ENCODE data around the gene SNTA1.

The SNTA1 gene

DNA sequence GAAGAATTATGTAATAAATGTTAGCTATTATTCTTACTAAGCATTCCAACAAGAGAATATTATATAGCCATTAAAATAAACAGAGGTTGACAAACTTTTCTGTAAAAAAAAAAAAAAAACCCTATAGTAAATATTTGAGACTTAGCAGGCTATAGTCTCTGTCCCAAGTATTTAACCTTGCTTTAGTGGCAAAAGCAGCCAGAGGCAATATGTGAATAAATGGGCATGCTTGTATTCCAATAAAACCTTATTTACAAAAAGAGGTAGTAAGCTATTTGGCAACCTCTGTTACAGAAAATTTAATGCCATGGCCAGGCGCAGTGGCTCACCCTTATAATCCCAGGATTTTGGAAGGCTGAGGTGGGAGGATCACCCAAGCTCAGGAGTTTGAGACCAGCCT, 56.9 kb downstream of the SNTA1 start:
- Histone ChIP-seq H3F3A (ENCODE audit: insufficient read depth) (no peaks in the 10 kb centered on the region), H4K20me1 (ENCODE audit: low read depth, low read length) (no peaks in the 10 kb centered on the region), H3K9me2 (replicated peaks; ENCODE audit: insufficient read depth, low read length) (no peaks in the 10 kb centered on the region), H3K79me2 (ENCODE audit: insufficient read depth, low read length) (no peaks in the 10 kb centered on the region), H3K9me3 (ENCODE audit: insufficient read depth, low read length) (no peaks in the 10 kb centered on the region), H3K9ac (ENCODE audit: low read length) (no peak overlapping the region), H3K4me2 (ENCODE audit: low read depth, low read length, poor library complexity, severe bottlenecking) (no peak overlapping the region), H3K36me3 (ENCODE audit: low read length) (peaks cover 13% of the 10 kb centered on the region; the same call in 1 of the 2 replicates), H3K27me3 (ENCODE audit: low read length) (no peaks in the 10 kb centered on the region), H2AFZ (ENCODE audit: low read depth, low read length, severe bottlenecking) (no peak overlapping the region), H3K27ac (ENCODE audit: low read depth, low read length) (no peak overlapping the region), H3K4me3 (ENCODE audit: insufficient read depth, low read length, poor library complexity, severe bottlenecking) (no peak overlapping the region)
- TF ChIP-seq, protein P1, sequence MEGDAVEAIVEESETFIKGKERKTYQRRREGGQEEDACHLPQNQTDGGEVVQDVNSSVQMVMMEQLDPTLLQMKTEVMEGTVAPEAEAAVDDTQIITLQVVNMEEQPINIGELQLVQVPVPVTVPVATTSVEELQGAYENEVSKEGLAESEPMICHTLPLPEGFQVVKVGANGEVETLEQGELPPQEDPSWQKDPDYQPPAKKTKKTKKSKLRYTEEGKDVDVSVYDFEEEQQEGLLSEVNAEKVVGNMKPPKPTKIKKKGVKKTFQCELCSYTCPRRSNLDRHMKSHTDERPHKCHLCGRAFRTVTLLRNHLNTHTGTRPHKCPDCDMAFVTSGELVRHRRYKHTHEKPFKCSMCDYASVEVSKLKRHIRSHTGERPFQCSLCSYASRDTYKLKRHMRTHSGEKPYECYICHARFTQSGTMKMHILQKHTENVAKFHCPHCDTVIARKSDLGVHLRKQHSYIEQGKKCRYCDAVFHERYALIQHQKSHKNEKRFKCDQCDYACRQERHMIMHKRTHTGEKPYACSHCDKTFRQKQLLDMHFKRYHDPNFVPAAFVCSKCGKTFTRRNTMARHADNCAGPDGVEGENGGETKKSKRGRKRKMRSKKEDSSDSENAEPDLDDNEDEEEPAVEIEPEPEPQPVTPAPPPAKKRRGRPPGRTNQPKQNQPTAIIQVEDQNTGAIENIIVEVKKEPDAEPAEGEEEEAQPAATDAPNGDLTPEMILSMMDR (IDR thresholded peaks at IDR 0.05; ENCODE audit: insufficient read depth, low read length, poor library complexity, severe bottlenecking), result no peak
- TF ChIP-seq EZH2phosphoT487 (conservative IDR thresholded peaks at IDR 0.05; ENCODE audit: low read length), result no peak

DNA sequence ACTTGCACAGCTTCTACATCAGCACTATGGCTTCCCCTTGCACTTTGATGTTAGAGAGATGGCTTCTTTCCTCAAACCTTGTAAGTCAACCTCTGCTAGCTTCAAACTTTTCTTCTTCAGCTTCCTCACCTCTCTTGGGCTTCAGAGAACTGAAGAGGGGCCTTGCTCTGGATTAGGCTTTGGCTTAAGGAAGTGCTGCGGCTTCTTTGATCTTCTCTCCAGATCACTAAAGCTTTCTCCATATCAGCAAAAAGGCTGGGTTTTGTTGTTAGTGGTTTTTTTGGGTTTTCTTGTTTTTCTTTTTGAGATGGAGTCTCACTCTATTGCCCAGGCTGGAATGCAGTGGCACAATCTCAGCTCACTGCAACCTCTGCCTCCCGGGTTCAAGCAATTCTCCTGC, 66.2 kb downstream of the SNTA1 start:
- Histone ChIP-seq H3K4me3 (ENCODE audit: insufficient read depth, low read length, poor library complexity, severe bottlenecking) (no peak overlapping the region), H3K27ac (ENCODE audit: low read depth, low read length) (no peak overlapping the region), H3K79me2 (ENCODE audit: insufficient read depth, low read length) (no peaks in the 10 kb centered on the region), H3K9me2 (replicated peaks; ENCODE audit: insufficient read depth, low read length) (no peaks in the 10 kb centered on the region), H3F3A (ENCODE audit: insufficient read depth) (no peaks in the 10 kb centered on the region), H3K9ac (ENCODE audit: low read length) (no peak overlapping the region), H3K27me3 (ENCODE audit: low read length) (no peaks in the 10 kb centered on the region), H3K4me2 (ENCODE audit: low read depth, low read length, poor library complexity, severe bottlenecking) (no peak overlapping the region), H4K20me1 (ENCODE audit: low read depth, low read length) (no peaks in the 10 kb centered on the region), H2AFZ (ENCODE audit: low read depth, low read length, severe bottlenecking) (no peak overlapping the region), H3K36me3 (ENCODE audit: low read length) (peaks cover 8% of the 10 kb centered on the region; the same call in 1 of the 2 replicates), H3K9me3 (ENCODE audit: insufficient read depth, low read length) (no peaks in the 10 kb centered on the region)
- TF ChIP-seq, protein P1 (IDR thresholded peaks at IDR 0.05; ENCODE audit: insufficient read depth, low read length, poor library complexity, severe bottlenecking), result no peak
- TF ChIP-seq EZH2phosphoT487 (conservative IDR thresholded peaks at IDR 0.05; ENCODE audit: low read length), result no peak

DNA sequence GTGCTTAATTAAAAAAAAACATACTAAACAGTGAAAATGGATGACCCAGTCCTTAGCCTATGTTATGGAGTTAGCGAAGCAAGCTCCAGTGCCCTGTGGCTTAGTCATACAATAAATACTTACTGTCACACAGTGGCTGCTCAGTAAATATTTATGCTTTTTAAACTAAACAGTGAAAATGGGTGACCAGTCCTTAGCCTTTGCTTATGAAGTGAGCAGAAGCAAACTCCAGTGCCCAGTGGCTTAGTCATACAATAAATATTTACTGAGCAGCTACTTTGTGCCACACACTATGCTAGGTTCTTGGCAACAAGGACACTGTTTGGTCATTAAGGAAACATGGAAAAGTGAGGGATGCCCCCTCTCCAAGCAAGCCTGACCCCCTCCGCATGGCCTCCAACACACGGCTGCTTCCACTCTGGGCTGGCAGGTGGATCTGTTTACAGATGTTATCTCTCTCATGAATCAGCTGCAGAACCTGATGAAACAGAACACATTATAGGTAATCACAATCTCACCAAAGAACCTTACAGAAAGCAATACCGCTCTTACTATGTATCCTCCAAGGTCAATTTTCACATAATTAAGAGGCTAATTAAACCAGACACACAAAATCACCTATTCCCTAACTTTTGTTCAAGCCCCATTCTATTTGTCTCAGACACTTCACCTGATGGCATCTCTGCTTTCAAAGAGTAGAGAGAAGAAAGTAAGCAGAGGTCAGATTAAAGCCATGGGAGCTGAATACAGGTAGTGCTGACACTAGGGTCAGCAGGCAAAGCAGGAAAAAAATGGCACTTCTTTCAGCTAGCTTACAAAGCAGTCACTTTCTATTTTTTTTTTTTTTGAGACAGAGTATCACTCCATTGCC, 69.6 kb downstream of the SNTA1 start:
- H3K9me2 ChIP-seq (replicated peaks; ENCODE audit: insufficient read depth, low read length), result no peaks in the 10 kb centered on the region
- no peak overlapping the region for H3K4me2 ChIP-seq (ENCODE audit: low read depth, low read length, poor library complexity, severe bottlenecking)
- no peaks in the 10 kb centered on the region for H3K9me3 ChIP-seq (ENCODE audit: insufficient read depth, low read length)
- H3K79me2 ChIP-seq (ENCODE audit: insufficient read depth, low read length), result no peaks in the 10 kb centered on the region
- H3K27me3 ChIP-seq (ENCODE audit: low read length), result no peaks in the 10 kb centered on the region
- H3K27ac ChIP-seq (ENCODE audit: low read depth, low read length), result no peak overlapping the region
- 0 out of 2 replicates have a peak, but pooled peaks cover 3% of the 10 kb centered on the region for H3F3A ChIP-seq (ENCODE audit: insufficient read depth)
- no peak overlapping the region for H3K4me3 ChIP-seq (ENCODE audit: insufficient read depth, low read length, poor library complexity, severe bottlenecking)
- no peaks in the 10 kb centered on the region for H4K20me1 ChIP-seq (ENCODE audit: low read depth, low read length)
- H2AFZ ChIP-seq (ENCODE audit: low read depth, low read length, severe bottlenecking), result no peak overlapping the region
- TF ChIP-seq EZH2phosphoT487 (conservative IDR thresholded peaks at IDR 0.05; ENCODE audit: low read length), result no peak
- H3K36me3 ChIP-seq (ENCODE audit: low read length), result 0 out of 2 replicates have a peak, but pooled peaks cover 4% of the 10 kb centered on the region
- no peak overlapping the region for H3K9ac ChIP-seq (ENCODE audit: low read length)

DNA sequence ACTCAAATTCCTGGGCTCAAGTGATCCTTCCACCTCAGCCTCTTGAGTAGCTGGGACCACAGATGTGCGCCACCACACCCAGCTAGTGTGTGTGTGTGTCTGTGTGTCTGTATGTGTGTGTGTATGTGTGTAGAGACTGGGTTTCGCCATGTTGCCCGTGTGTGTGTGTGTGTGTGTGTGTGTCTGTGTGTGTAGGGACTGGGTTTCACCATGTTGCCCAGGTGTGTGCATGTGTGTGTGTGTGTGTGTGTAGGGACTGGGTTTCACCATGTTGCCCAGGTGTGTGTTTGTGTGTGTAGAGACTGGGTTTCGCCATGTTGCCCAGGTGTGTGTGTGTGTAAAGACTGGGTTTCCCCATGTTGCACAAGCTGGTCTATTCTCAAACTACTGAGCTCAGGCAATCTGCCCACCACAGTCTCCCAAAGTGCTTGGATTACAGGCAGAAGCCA, 70.5 kb downstream of the SNTA1 start:
- Histone ChIP-seq H3K9me3 (ENCODE audit: insufficient read depth, low read length) (no peaks in the 10 kb centered on the region), H3K27me3 (ENCODE audit: low read length) (no peaks in the 10 kb centered on the region), H3K9ac (ENCODE audit: low read length) (no peak overlapping the region), H3K4me3 (ENCODE audit: insufficient read depth, low read length, poor library complexity, severe bottlenecking) (no peak overlapping the region), H3K9me2 (replicated peaks; ENCODE audit: insufficient read depth, low read length) (no peaks in the 10 kb centered on the region), H3K4me2 (ENCODE audit: low read depth, low read length, poor library complexity, severe bottlenecking) (no peak overlapping the region), H3K36me3 (ENCODE audit: low read length) (0 out of 2 replicates have a peak, but pooled peaks cover 4% of the 10 kb centered on the region), H4K20me1 (ENCODE audit: low read depth, low read length) (no peaks in the 10 kb centered on the region), H3F3A (ENCODE audit: insufficient read depth) (0 out of 2 replicates have a peak, but pooled peaks cover 3% of the 10 kb centered on the region), H2AFZ (ENCODE audit: low read depth, low read length, severe bottlenecking) (no peak overlapping the region), H3K27ac (ENCODE audit: low read depth, low read length) (no peak overlapping the region), H3K79me2 (ENCODE audit: insufficient read depth, low read length) (no peaks in the 10 kb centered on the region)
- no peak for TF ChIP-seq EZH2phosphoT487 (conservative IDR thresholded peaks at IDR 0.05; ENCODE audit: low read length)
- TF ChIP-seq, protein P1 (IDR thresholded peaks at IDR 0.05; ENCODE audit: insufficient read depth, low read length, poor library complexity, severe bottlenecking), result no peak
